NCI-H1417 (cell line): ENCODE results near the gene PA2G4.
A peak's percentile ranks its signal among the peaks of the same experiment; 100 is the strongest.
"Not testable (repeated sequence)": the region's sequence is repeated elsewhere in the genome, so short reads cannot be mapped to it uniquely, and the experiment has no call there.

ENCODE experiments used
- DNase-seq, 3 experiments: peaks; one replicate each; lab custom pipeline; 2025; lab: John Stamatoyannopoulos, UW

Gene PA2G4

GRCh38 chr12:56099787-56100186 is 4.6 kb upstream of the PA2G4 start:
- DNase-seq: no peak

GRCh38 chr12:56101045-56101444 is 3.3 kb upstream of the PA2G4 start:
- DNase-seq: no peak

GRCh38 chr12:56102683-56103065 is 1.7 kb upstream of the PA2G4 start:
- no peak for DNase-seq

- DNase-seq: no peak
These were observed 1.2 kb upstream of the PA2G4 start for GRCh38 chr12:56103066-56103711.

GRCh38 chr12:56103823-56104108 is 593 bp upstream of the PA2G4 start:
- peak in 1 of 3 experiments; percentile 60 for DNase-seq

GRCh38 chr12:56104815-56105608 is 653 bp downstream of the PA2G4 start:
- DNase-seq: no peak

GRCh38 chr12:56105609-56105902 is 1.2 kb downstream of the PA2G4 start:
- DNase-seq: no peak

- no peak for DNase-seq
These were observed 2.9 kb downstream of the PA2G4 start for GRCh38 chr12:56107242-56107641.

- DNase-seq: no peak
These were observed 6.2 kb downstream of the PA2G4 start for GRCh38 chr12:56110571-56110970.

- no peak for DNase-seq
These were observed 9.7 kb downstream of the PA2G4 start for GRCh38 chr12:56114084-56114483.

GRCh38 chr12:56115329-56115728 is 11.0 kb downstream of the PA2G4 start:
- DNase-seq: no peak

GRCh38 chr12:56116267-56117081 is 12.1 kb downstream of the PA2G4 start, which contains the start of gene RPL41:
TSS of gene RPL41 (plus strand) at chr12:56116633.
- peak; percentile 98 to 99 (median 99) for DNase-seq

- DNase-seq: not testable (repeated sequence)
These were observed 12.8 kb downstream of the PA2G4 start for GRCh38 chr12:56117082-56117706.

- DNase-seq: peak; percentile 99 to 100 (median 99)
These were observed 13.7 kb downstream of the PA2G4 start, which contains the start of gene ZC3H10 for GRCh38 chr12:56117778-56118687. TSS of gene ZC3H10 (plus strand) at chr12:56118266. CDS start at chr12:56120563, 2,297 bp downstream.

GRCh38 chr12:56118688-56119357 is 14.5 kb downstream of the PA2G4 start:
- DNase-seq: no peak

- DNase-seq: peak; percentile 62 to 88 (median 78)
These were observed 15.0 kb downstream of the PA2G4 start for GRCh38 chr12:56119361-56119796.

- DNase-seq: no peak
These were observed 15.9 kb downstream of the PA2G4 start for GRCh38 chr12:56120158-56120846.

- DNase-seq: no peak
These were observed 17.0 kb downstream of the PA2G4 start for GRCh38 chr12:56121204-56121870.

- DNase-seq: peak in 1 of 3 experiments; percentile 46
These were observed 18.3 kb downstream of the PA2G4 start for GRCh38 chr12:56122637-56123036.
